Suprapubic skin (tissue), 4 donors: ENCODE data around the gene CNMD. TPM values are rescaled to one million over a fixed set of nuclear protein-coding genes. Genes with fewer than 3 reads are reported as not detected.
"Not testable (repeated sequence)": the region's sequence is repeated elsewhere in the genome, so short reads cannot be mapped to it uniquely, and the experiment has no call there.

Experiments
- DNase-seq, 2 donors: peaks; one replicate each; pipeline ENCODE4 v3.0.0-alpha.2; 2019; ENCODE audit warnings: low spot score in 2 of 2
- H3K27ac ChIP-seq: fragments of 200-600 bp; sonication (generic); one replicate; pipeline ENCODE4 v1.5.1; 2019
- H3K27me3 ChIP-seq: fragments of 200-600 bp; sonication (generic); one replicate; pipeline ENCODE4 v1.5.1; 2019
- H3K36me3 ChIP-seq: fragments of 200-600 bp; sonication (generic); one replicate; pipeline ENCODE4 v1.5.1; 2019
- H3K4me1 ChIP-seq: fragments of 200-600 bp; sonication (generic); one replicate; pipeline ENCODE4 v1.5.1; 2019
- H3K4me3 ChIP-seq: fragments of 200-600 bp; sonication (generic); one replicate; pipeline ENCODE4 v1.5.1; 2019; ENCODE audit warnings: mild to moderate bottlenecking
- H3K9me3 ChIP-seq: fragments of 200-600 bp; sonication (generic); one replicate; pipeline ENCODE4 v1.5.1; 2019
- EP300 ChIP-seq: sonication (generic); formaldehyde crosslinking; IDR thresholded peaks from one replicate; pipeline ENCODE4 v1.6.1; 2017; ENCODE audit warnings: antibody characterized with exemption
- POLR2A ChIP-seq, 2 donors: fragments of 450-650 bp; IDR thresholded peaks; one replicate each; pipeline ENCODE4 v1.6.1; 2017; ENCODE audit warnings: antibody characterized with exemption in 2 of 2, mild to moderate bottlenecking in 2 of 2, moderate library complexity in 2 of 2
- POLR2AphosphoS5 ChIP-seq, 3 donors: sonication (generic); formaldehyde crosslinking; IDR thresholded peaks; one replicate each; pipeline ENCODE4 v1.6.1; 2017; ENCODE audit warnings: antibody characterized with exemption in 3 of 3
- WGBS: methylation state at CpG from one replicate; pipeline ENCODE4 v1.1.5; 2018; 5-methylcytosine and 5-hydroxymethylcytosine counted together
- total RNA-seq, 4 donors: library from RNA; depleted of rRNA; stranded (reverse); fragments of >200 nt; gene quantifications; one replicate each; pipeline ENCODE4 v1.1.0, GENCODE V29; 2016
- TF ChIP-seq, protein P1 (sequence below), 2 donors: fragments of 200-600 bp in 1 of 2; fragments of 450-650 bp in 1 of 2; sonication (generic) in 1 of 2; IDR thresholded peaks; one replicate each; pipeline ENCODE4 v1.5.1; 2016 to 2019; ENCODE audit warnings: antibody characterized with exemption in 2 of 2, mild to moderate bottlenecking in 1 of 2, moderate library complexity in 1 of 2

The CNMD gene
- total RNA-seq, 4 donors from 2014 or later, result not detected

DNA sequence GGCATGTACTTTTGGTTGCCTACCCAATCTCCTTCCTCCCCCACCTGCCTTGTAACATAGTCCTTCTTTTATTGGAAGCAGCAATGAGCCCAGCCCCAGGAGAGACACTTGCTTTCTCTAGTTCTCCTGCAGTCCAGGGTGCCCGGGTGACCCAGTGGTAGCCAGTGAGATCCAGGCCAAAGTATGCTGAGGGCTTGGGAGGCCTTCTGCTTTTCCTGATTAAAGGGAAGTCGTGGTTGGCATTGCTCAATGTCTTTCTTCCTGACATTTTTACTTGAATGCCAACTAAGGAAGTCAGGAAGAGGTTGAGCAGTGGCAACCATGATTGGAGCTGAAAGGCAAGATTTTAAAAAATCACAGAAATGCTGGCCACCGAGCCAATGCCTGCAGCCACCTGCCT, 25.7 kb downstream of the CNMD start:
- no peaks in the 10 kb centered on the region for H3K9me3 ChIP-seq
- H3K36me3 ChIP-seq, result no peaks in the 10 kb centered on the region
- WGBS, result 66% methylated on average over 3 of the region's 3 CpGs
- H3K27ac ChIP-seq, result no peak overlapping the region
- peaks cover 4% of the 10 kb centered on the region for H3K4me1 ChIP-seq
- TF ChIP-seq, protein P1, sequence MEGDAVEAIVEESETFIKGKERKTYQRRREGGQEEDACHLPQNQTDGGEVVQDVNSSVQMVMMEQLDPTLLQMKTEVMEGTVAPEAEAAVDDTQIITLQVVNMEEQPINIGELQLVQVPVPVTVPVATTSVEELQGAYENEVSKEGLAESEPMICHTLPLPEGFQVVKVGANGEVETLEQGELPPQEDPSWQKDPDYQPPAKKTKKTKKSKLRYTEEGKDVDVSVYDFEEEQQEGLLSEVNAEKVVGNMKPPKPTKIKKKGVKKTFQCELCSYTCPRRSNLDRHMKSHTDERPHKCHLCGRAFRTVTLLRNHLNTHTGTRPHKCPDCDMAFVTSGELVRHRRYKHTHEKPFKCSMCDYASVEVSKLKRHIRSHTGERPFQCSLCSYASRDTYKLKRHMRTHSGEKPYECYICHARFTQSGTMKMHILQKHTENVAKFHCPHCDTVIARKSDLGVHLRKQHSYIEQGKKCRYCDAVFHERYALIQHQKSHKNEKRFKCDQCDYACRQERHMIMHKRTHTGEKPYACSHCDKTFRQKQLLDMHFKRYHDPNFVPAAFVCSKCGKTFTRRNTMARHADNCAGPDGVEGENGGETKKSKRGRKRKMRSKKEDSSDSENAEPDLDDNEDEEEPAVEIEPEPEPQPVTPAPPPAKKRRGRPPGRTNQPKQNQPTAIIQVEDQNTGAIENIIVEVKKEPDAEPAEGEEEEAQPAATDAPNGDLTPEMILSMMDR (IDR thresholded peaks at IDR 0.05), result no peak
- TF ChIP-seq POLR2A (IDR thresholded peaks at IDR 0.05), result no peak
- TF ChIP-seq POLR2AphosphoS5 (IDR thresholded peaks at IDR 0.05), result no peak
- no peak overlapping the region for H3K4me3 ChIP-seq
- no peaks in the 10 kb centered on the region for H3K27me3 ChIP-seq
- no peak for DNase-seq

DNA sequence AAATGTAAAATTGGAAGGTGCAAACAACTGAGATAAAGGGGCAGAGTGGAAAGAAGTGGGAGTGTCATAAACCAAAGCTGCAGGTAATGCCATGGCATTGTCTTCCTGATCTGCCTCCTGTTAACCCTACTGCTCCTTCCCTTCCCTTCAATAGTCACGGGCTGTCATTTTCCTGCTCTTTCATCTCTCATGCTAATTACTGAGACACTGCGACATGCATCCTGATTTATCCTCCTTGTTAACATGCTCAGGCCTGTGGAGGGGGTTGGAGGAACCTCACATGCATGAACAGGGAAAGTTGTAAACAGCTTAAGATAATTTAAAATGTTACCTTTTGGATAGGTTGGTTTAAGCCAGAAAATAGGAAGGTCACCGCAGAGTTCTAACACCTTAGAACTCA, 27.2 kb downstream of the CNMD start:
- Histone ChIP-seq H3K9me3 (no peaks in the 10 kb centered on the region), H3K36me3 (no peaks in the 10 kb centered on the region), H3K27me3 (no peaks in the 10 kb centered on the region), H3K4me1 (peaks cover 4% of the 10 kb centered on the region), H3K4me3 (no peak overlapping the region), H3K27ac (no peak overlapping the region)
- DNase-seq, result no peak
- WGBS, result 60% methylated on average over 3 of the region's 3 CpGs
- TF ChIP-seq POLR2AphosphoS5 (IDR thresholded peaks at IDR 0.05) (no peak), EP300 (no peak), POLR2A (IDR thresholded peaks at IDR 0.05) (no peak)
- TF ChIP-seq, protein P1 (IDR thresholded peaks at IDR 0.05), result no peak

DNA sequence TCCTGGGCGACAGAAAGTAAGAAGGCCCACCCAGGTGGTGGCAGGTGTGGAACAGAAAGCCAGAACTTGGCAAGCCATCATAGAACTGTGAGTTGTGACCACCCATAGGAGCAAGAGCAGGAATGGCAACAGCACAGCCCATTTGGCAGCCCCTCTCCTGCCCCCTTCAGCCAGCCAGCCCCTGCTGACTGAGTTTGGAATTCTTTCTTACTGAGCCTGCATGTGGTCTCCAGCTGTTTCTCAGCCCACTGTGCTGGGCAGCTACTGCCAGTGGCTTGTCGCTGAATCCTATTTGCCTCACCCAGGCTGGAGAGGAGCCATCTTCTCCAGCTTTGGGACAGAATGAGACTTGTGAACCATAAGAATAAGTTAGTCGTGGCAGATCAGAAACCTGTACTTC, 28.3 kb downstream of the CNMD start:
- TF ChIP-seq POLR2A (IDR thresholded peaks at IDR 0.05) (no peak), POLR2AphosphoS5 (IDR thresholded peaks at IDR 0.05) (no peak)
- Histone ChIP-seq H3K4me1 (peaks cover 4% of the 10 kb centered on the region), H3K27ac (no peak overlapping the region), H3K36me3 (no peaks in the 10 kb centered on the region), H3K9me3 (no peaks in the 10 kb centered on the region), H3K4me3 (no peak overlapping the region), H3K27me3 (no peaks in the 10 kb centered on the region)
- WGBS, result 69% methylated on average over 3 of the region's 3 CpGs
- DNase-seq, result no peak

DNA sequence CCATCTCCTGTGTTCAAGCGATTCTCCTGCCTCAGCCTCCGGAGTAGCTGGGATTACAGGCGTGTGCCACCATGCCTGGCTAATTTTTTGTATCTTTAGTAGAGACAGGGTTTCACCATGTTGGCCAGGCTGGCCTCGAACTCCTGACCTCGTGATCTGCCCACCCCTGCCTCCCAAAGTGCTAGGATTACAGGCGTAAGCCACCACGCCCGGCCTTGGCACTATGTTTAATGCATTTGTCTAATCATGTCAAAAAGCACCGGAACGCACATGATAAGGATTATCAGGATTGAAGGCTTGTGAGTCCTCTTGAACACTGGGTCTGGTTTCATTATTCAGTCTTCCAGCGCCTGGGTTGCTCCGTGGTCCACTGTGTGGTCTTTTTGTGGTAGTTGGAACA, 31.4 kb downstream of the CNMD start:
- not testable (repeated sequence) for H3K36me3 ChIP-seq, H3K4me1 ChIP-seq, H3K27ac ChIP-seq, H3K4me3 ChIP-seq, H3K27me3 ChIP-seq, DNase-seq, H3K9me3 ChIP-seq
- WGBS, result 79% methylated on average over 12 of the region's 12 CpGs

DNA sequence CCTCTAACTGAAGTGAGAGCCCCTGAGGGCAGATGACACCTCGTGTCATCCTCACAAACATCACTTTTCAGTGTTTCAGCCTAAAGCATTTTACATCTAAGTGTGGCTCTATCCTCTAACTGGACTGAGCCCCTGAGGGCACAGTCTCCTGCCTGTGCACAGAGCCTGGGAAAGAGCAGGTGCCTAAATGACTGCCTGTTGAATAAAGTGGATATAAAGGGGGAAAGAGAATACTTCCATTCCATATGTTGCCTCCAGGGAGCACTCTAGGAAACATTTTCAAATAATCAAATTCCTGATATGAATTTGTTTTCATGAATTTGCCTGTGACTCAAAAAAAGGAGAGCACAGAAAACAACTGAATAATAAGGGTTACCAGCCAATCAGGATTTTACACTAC, 32.2 kb downstream of the CNMD start:
- Histone ChIP-seq H3K36me3 (no peaks in the 10 kb centered on the region), H3K4me1 (peaks cover 4% of the 10 kb centered on the region), H3K27ac (no peak overlapping the region), H3K27me3 (no peaks in the 10 kb centered on the region), H3K4me3 (no peak overlapping the region), H3K9me3 (no peaks in the 10 kb centered on the region)
- TF ChIP-seq POLR2A (IDR thresholded peaks at IDR 0.05), result no peak
- 44% methylated on average over 1 of the region's 1 CpG for WGBS
- no peak for DNase-seq

DNA sequence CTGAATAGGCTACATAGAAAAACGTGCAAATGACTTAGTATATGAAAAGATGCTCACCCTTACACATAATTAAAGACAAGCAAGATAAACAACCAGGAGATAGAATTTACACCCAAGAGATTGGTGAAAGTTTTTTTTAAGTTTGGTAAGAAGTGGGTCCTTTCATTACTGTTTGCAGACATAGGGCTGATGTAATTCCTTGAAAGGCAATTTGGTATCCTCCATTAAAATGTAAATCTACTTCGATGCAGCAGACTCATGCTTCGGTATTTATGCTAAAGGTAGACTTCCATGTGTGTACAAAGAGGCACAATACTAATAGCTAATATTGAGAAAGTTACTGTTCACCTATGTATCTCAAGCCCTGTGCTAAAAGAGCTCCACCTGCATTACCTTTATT, 33.5 kb downstream of the CNMD start:
- Histone ChIP-seq H3K4me1 (peaks cover under 1% of the 10 kb centered on the region), H3K27me3 (no peaks in the 10 kb centered on the region), H3K36me3 (no peaks in the 10 kb centered on the region), H3K4me3 (no peak overlapping the region), H3K27ac (no peak overlapping the region), H3K9me3 (no peaks in the 10 kb centered on the region)
- no peak for DNase-seq
- TF ChIP-seq EP300, result no peak
- TF ChIP-seq, protein P1 (IDR thresholded peaks at IDR 0.05), result no peak
- 78% methylated on average over 3 of the region's 3 CpGs for WGBS

DNA sequence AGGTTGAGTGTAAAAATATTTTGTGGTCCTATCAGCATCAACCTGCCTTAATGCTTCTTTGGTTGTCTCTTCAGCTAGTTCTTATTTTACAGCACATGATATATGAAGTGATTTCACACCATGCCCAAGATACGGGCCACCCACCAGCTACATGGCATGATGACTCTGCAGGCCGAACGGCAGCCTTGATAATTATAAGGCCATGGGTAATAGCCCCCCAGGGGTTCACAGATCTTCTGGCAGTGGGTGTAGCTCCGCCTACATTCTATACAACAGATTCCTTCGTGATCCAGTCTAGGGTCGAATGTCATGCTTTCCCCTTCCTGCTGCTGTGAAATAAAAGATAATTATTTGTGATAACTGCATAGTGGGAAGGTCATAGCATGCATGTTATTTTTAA, 36.1 kb downstream of the CNMD start:
- H3K27ac ChIP-seq, result no peak overlapping the region
- WGBS, result 50% methylated on average over 6 of the region's 6 CpGs
- DNase-seq, result no peak
- H3K27me3 ChIP-seq, result no peaks in the 10 kb centered on the region
- H3K4me3 ChIP-seq, result no peak overlapping the region
- H3K9me3 ChIP-seq, result no peaks in the 10 kb centered on the region
- H3K4me1 ChIP-seq, result no peaks in the 10 kb centered on the region
- no peak for TF ChIP-seq POLR2AphosphoS5 (IDR thresholded peaks at IDR 0.05)
- TF ChIP-seq, protein P1 (IDR thresholded peaks at IDR 0.05), result no peak
- TF ChIP-seq EP300, result no peak
- TF ChIP-seq POLR2A (IDR thresholded peaks at IDR 0.05), result no peak
- no peaks in the 10 kb centered on the region for H3K36me3 ChIP-seq
